Activated T-helper 1 cell treated with Interleukin-2 at 50 U/mL for 16 hours (primary cell): Measurements from ENCODE around the gene KCNK18.
"Not testable (repeated sequence)": the region's sequence is repeated elsewhere in the genome, so short reads cannot be mapped to it uniquely, and the experiment has no call there.

ENCODE experiments used
- DNase-seq: peaks from one replicate; pipeline ENCODE4 v3.0.0-alpha.2; 2020; ENCODE audit warnings: low read depth

Gene KCNK18

GRCh38 chr10:117221156-117221711, 23.9 kb downstream of the KCNK18 start:
- no peak for DNase-seq

- DNase-seq: no peak
Measured at GRCh38 chr10:117222552-117222951, 25.3 kb downstream of the KCNK18 start.

GRCh38 chr10:117222976-117223692, 25.8 kb downstream of the KCNK18 start:
- DNase-seq: no peak

GRCh38 chr10:117223693-117224430, 26.6 kb downstream of the KCNK18 start:
- no peak for DNase-seq

GRCh38 chr10:117224881-117225280, 27.6 kb downstream of the KCNK18 start:
- no peak for DNase-seq

- no peak for DNase-seq
Measured at GRCh38 chr10:117226813-117227451, 29.6 kb downstream of the KCNK18 start.

- no peak for DNase-seq
Measured at GRCh38 chr10:117228210-117228609, 30.9 kb downstream of the KCNK18 start.

GRCh38 chr10:117230107-117230506, 32.8 kb downstream of the KCNK18 start:
- not testable (repeated sequence) for DNase-seq

GRCh38 chr10:117237401-117237991, 40.2 kb downstream of the KCNK18 start:
- no peak for DNase-seq

- no peak for DNase-seq
Measured at GRCh38 chr10:117239051-117239450, 41.8 kb downstream of the KCNK18 start.

- DNase-seq: no peak
Measured at GRCh38 chr10:117239721-117240620, 42.7 kb downstream of the KCNK18 start.

GRCh38 chr10:117240621-117241529, 43.6 kb downstream of the KCNK18 start, which contains the start of gene SLC18A2:
Gene SLC18A2, plus strand, starts transcription at chr10:117241114. Its CDS starts 580 bp downstream, at chr10:117241694.
- no peak for DNase-seq

GRCh38 chr10:117241541-117242462, 44.5 kb downstream of the KCNK18 start:
- no peak for DNase-seq

GRCh38 chr10:117242463-117242832, 45.2 kb downstream of the KCNK18 start:
- no peak for DNase-seq

- no peak for DNase-seq
Measured at GRCh38 chr10:117246997-117247671, 49.8 kb downstream of the KCNK18 start.

GRCh38 chr10:117248750-117249465, 51.6 kb downstream of the KCNK18 start:
- DNase-seq: no peak

- DNase-seq: no peak
Measured at GRCh38 chr10:117249493-117250093, 52.3 kb downstream of the KCNK18 start.
